A549 (cell line): Measurements from ENCODE around the gene XRCC3.

ENCODE experiments used
- CEBPB ChIP-seq, 2 experiments: fragments of >200 bp in 1 of 2; sonication (Bioruptor Twin) in 1 of 2; formaldehyde crosslinking in 1 of 2; IDR thresholded peaks; 2 replicates each; pipeline ENCODE4 v1.6.1; 2012 to 2016
- CTCF ChIP-seq: fragments of >200 bp; sonication (Bioruptor Twin); formaldehyde crosslinking; IDR thresholded peaks from 3 replicates; pipeline ENCODE4 v1.5.1; 2016
- EP300 ChIP-seq, 2 experiments: fragments of >200 bp; sonication (Bioruptor Twin); formaldehyde crosslinking; IDR thresholded peaks; 2 replicates in 1 of 2; 3 replicates in 1 of 2; pipeline ENCODE4 v1.6.1; 2016 to 2017
- NR3C1 ChIP-seq: fragments of >200 bp; sonication (Bioruptor Twin); formaldehyde crosslinking; IDR thresholded peaks from 3 replicates; pipeline ENCODE4 v1.6.1; 2017
- POLR2A ChIP-seq: IDR thresholded peaks from 2 replicates; pipeline ENCODE4 v1.6.1; 2012; ENCODE audit warnings: mild to moderate bottlenecking, low read length
- RAD21 ChIP-seq, 2 experiments: fragments of >200 bp in 1 of 2; sonication (Bioruptor Twin) in 1 of 2; formaldehyde crosslinking in 1 of 2; IDR thresholded peaks in 1 of 2; conservative IDR thresholded peaks in 1 of 2; 2 replicates in 1 of 2; 3 replicates in 1 of 2; pipeline ENCODE4 v1.6.1; 2012 to 2018; ENCODE audit warnings: inconsistent platforms in 1 of 2

GRCh38 chr14:103707329-103708263 lies 7.7 kb downstream of the XRCC3 start:
- no peak for TF ChIP-seq POLR2A
- TF ChIP-seq RAD21 (conservative IDR thresholded peaks at IDR 0.05 in 1 of 2, IDR thresholded peaks at IDR 0.05 in 1 of 2), result no peak
- no peak for TF ChIP-seq CTCF
- no peak for TF ChIP-seq CEBPB (IDR thresholded peaks at IDR 0.05)
- no peak for TF ChIP-seq NR3C1
- TF ChIP-seq EP300 (IDR thresholded peaks at IDR 0.05), result no peak
